Lower leg skin (tissue), 4 donors: ENCODE results near the gene TPK1. TPM values are rescaled to one million over a fixed set of nuclear protein-coding genes. Genes with fewer than 3 reads are reported as not detected.

Source experiments
- DNase-seq, 2 donors: peaks; one replicate each; pipeline ENCODE4 v3.0.0-alpha.2; 2019; ENCODE audit warnings: low spot score in 2 of 2
- H3K4me3 ChIP-seq: fragments of 200-600 bp; sonication (generic); 2 replicates; pipeline ENCODE4 v1.5.1; 2017; ENCODE audit warnings: mild to moderate bottlenecking, low read depth; ENCODE audit not compliant: poor library complexity, severe bottlenecking
- POLR2A ChIP-seq, 2 donors: fragments of 450-650 bp; IDR thresholded peaks; one replicate each; pipeline ENCODE4 v1.6.1; 2016 to 2017; ENCODE audit warnings: antibody characterized with exemption in 2 of 2, mild to moderate bottlenecking in 1 of 2, moderate library complexity in 1 of 2
- WGBS, 2 donors: methylation state at CpG; one replicate each; pipeline ENCODE4 v1.1.5; 2018; 5-methylcytosine and 5-hydroxymethylcytosine counted together
- intact Hi-C: fragments of 100-400 bp; cut with DNase I; formaldehyde crosslinking; loops from one replicate; pipeline ENCODE4 v1.15.0; 2023; ENCODE audit warnings: low total_unique reads
- total RNA-seq, 4 donors: library from RNA; depleted of rRNA; stranded (reverse); fragments of >200 nt; gene quantifications; one replicate each; pipeline ENCODE4 v1.1.0, GENCODE V29; 2016
- TF ChIP-seq, protein P1 (sequence below), 3 donors: fragments of 450-650 bp; IDR thresholded peaks; one replicate each; pipeline ENCODE4 v1.5.1; 2016; ENCODE audit warnings: antibody characterized with exemption in 3 of 3, mild to moderate bottlenecking in 3 of 3, moderate library complexity in 2 of 3

Gene TPK1
- total RNA-seq, 4 donors from 2014 or later, result 1.1 to 5.5 (median 3.3) TPM

DNA sequence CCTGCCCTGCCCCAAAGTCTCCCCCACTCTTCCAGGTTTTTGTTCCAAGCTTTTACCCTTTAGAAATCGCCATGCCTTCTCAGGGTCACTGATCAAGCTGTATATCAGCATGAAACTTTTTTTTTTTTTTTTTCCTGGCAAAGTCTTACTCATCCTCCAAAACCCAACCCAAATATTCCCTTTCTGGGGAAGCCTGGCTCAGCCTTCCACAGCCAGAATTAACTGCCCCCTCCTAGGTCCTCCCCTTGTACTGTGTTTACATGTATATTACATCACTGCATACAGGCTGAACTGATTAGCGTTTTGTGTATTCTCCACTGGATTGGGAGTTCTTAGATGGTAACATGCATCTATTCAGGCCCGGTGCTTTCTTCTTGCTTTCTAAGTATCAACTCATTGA is 427.7 kb downstream of the TPK1 start:
- intact Hi-C loops, result no loop called here
- TF ChIP-seq, protein P1, sequence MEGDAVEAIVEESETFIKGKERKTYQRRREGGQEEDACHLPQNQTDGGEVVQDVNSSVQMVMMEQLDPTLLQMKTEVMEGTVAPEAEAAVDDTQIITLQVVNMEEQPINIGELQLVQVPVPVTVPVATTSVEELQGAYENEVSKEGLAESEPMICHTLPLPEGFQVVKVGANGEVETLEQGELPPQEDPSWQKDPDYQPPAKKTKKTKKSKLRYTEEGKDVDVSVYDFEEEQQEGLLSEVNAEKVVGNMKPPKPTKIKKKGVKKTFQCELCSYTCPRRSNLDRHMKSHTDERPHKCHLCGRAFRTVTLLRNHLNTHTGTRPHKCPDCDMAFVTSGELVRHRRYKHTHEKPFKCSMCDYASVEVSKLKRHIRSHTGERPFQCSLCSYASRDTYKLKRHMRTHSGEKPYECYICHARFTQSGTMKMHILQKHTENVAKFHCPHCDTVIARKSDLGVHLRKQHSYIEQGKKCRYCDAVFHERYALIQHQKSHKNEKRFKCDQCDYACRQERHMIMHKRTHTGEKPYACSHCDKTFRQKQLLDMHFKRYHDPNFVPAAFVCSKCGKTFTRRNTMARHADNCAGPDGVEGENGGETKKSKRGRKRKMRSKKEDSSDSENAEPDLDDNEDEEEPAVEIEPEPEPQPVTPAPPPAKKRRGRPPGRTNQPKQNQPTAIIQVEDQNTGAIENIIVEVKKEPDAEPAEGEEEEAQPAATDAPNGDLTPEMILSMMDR (IDR thresholded peaks at IDR 0.05), result no peak
- no peak for TF ChIP-seq POLR2A (IDR thresholded peaks at IDR 0.05)
- DNase-seq, result no peak
- WGBS, 2 donors, result 26 to 52% methylated on average over 3 of the region's 3 CpGs
- H3K4me3 ChIP-seq, result no peak overlapping the region

DNA sequence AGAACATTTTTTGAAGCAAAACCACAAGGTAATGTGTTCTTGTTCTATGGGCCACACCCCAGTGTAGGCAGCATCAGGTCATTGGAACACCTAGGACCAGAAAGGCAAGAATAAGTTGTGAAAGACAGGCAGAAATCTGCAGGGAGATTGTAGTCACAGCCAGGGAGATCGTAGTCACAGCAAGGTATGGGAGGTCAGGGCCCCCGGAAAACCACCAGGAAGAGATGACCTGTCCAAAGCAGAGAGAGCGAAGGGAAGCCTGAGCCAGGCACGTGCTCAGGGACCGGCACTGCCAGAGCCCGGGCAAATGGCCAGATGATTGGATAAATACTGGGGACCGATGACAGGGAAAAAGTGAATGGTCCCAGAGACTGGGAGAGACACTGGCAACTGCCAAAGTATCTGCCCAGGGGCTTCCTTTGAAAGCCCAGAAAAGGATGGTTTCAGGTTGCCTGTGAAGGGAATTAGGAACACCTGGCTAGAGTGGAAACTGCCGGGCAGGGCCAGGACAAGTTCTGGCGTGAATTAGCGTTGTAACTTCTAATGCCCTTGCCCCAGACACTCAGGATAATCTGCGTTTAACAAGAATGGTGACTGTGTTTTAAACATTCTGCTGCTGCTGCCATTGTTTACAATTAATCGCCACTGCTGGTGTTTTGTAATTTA is 428.5 kb downstream of the TPK1 start:
- intact Hi-C loops, result no loop called here
- DNase-seq, result no peak
- TF ChIP-seq POLR2A (IDR thresholded peaks at IDR 0.05), result no peak
- TF ChIP-seq, protein P1 (IDR thresholded peaks at IDR 0.05), result no peak
- WGBS, 2 donors, result 26 to 29% methylated on average over 12 of the region's 12 CpGs
- no peak overlapping the region for H3K4me3 ChIP-seq

DNA sequence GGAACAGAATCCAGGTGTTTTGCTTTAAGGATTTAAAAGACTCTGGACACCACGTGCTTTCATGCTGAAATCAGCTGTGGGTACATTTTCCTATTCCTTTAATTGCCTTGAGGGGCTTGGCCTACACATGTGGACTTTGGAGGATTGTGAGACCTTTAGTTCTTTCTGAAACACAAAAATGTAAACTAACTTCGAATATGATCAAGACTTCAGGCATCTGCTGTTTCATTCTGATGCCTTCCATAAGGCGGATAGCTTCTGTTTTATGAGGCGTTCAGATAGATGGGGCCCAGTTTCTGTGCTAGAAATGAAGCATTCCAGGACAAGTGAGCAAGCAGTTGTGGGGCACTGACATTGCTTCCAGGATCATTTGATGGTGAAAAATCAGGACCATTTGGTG is 430.9 kb downstream of the TPK1 start:
- no peak for TF ChIP-seq POLR2A (IDR thresholded peaks at IDR 0.05)
- TF ChIP-seq, protein P1 (IDR thresholded peaks at IDR 0.05), result no peak
- no peak overlapping the region for H3K4me3 ChIP-seq
- DNase-seq, result no peak
- 73 to 76% methylated on average over 4 of the region's 4 CpGs for WGBS, 2 donors
- intact Hi-C loops, result no loop called here

DNA sequence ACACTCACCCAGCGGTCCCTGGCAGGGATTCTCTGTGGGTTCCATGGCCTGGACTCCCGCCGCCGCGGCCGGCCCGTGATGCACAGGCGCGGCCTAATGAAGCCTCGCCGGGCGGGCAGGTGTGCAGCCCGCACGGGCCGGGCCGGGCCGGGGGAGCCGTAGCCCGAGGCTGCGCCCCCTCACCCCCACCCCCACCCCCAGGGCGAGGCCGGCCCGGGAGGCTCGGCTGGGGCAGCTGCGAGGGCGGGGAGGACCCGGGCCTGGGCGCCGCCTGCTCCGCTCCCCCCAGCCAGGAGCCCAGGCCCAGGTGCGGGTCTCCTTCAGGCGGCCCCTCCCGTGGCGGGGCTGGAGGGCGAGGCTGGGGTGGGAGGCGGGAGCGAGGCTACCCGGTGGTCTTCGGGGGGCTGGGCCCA is 432.2 kb downstream of the TPK1 start, which contains the start of gene NOBOX:
NOBOX (minus strand) TSS at position 45 of the 413 bp plus-strand sequence.
- 95 to 97% methylated on average over 7 to 15 of the region's 39 CpGs for WGBS, 2 donors
- intact Hi-C loops, result no loop called here
- no peak within 1 kb of the TSS for H3K4me3 ChIP-seq
- TF ChIP-seq, protein P1 (IDR thresholded peaks at IDR 0.05), result no peak
- TF ChIP-seq POLR2A (IDR thresholded peaks at IDR 0.05), result no peak
- DNase-seq, result no peak

DNA sequence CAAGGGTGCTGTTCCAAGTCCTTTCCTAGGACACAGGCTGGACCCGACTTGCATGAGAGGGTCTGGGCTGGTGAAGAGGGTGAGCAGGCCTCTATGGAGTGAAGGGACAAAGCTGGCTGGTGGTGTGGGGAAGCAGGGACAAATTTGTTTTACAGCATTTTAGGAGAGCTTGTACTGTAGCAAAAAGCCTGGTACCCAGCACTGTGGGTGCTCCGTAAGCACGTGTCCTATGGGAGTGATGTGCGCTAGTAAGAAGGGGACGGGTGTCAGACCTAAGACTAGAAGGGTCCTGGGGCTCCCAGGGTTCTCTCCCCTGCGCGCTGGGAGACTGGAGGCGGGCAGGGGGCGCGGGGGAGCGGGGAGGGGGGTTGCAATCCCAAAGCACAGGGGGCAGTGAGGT is 432.8 kb downstream of the TPK1 start:
- TF ChIP-seq, protein P1 (IDR thresholded peaks at IDR 0.05), result no peak
- TF ChIP-seq POLR2A (IDR thresholded peaks at IDR 0.05), result no peak
- intact Hi-C loops, result no loop called here
- 93 to 97% methylated on average over 11 of the region's 11 CpGs for WGBS, 2 donors
- DNase-seq, result no peak
- no peak overlapping the region for H3K4me3 ChIP-seq
